GM12878 (cell line): ENCODE results near the gene PDZRN3. TPM values are rescaled to one million over a fixed set of nuclear protein-coding genes. Genes with fewer than 3 reads are reported as not detected.

ENCODE experiments used
- ATAC-seq: fragments of 200-7000 bp; cut with Tn5 transposase; 3 replicates; pipeline ENCODE4 v1.9.1; 2020; ENCODE audit warnings: mild to moderate bottlenecking, moderate library complexity
- BruUV-seq: library from RNA; stranded (reverse); fragments of 400-500 nt; replicated peaks from 2 replicates; lab custom pipeline; 2021; lab: Mats Ljungman, UMichigan
- CTCF ChIA-PET: fragments of 300-600 bp; sonication (Branson Sonifier 250); formaldehyde crosslinking; extraction: SDS; loops from one replicate; lab custom pipeline; 2021; ENCODE audit warnings: inconsistent platforms; lab: Yijun Ruan, JAX
- POLR2A ChIA-PET: fragments of 350-600 bp; formaldehyde crosslinking; extraction: SDS; loops from one replicate; lab custom pipeline; 2021; ENCODE audit warnings: inconsistent platforms; lab: Charles Lee
- RAD21 ChIA-PET: fragments of 300-600 bp; sonication (Branson Sonifier 250); formaldehyde crosslinking; loops from one replicate; lab custom pipeline; 2023; ENCODE audit warnings: antibody characterized with exemption; ENCODE audit not compliant: unreplicated experiment; lab: Charles Lee
- SMC1A ChIA-PET: fragments of 300-600 bp; sonication (Branson Sonifier 250); formaldehyde crosslinking; loops from one replicate; lab custom pipeline; 2023; ENCODE audit not compliant: unreplicated experiment, uncharacterized antibody; lab: Charles Lee
- DNase-seq: peaks from one replicate; pipeline ENCODE4 v3.0.0-alpha.2; 2011; ENCODE audit warnings: low read depth, low spot score
- FAIRE-seq: peaks from 3 replicates; lab custom pipeline; 2011; peaks lifted over from hg19 to GRCh38; lab: Jason Lieb, UNC
- H2AFZ ChIP-seq: 2 replicates; pipeline ENCODE4 v1.6.0; 2011; ENCODE audit warnings: low read depth, low read length, control low read depth; ENCODE audit not compliant: control insufficient read depth
- H3K27ac ChIP-seq: 2 replicates; pipeline ENCODE4 v1.5.1; 2011; ENCODE audit warnings: control low read depth; ENCODE audit not compliant: control insufficient read depth, insufficient read depth
- H3K27me3 ChIP-seq, 2 experiments: replicated peaks in 1 of 2; 2 replicates each; pipeline versions ENCODE4 v1.6.0 to v1.6.1; 2011; ENCODE audit warnings: low read length in 1 of 2; ENCODE audit not compliant: control insufficient read depth in 2 of 2, insufficient read depth in 2 of 2
- H3K36me3 ChIP-seq, 2 experiments: 2 replicates each; pipeline ENCODE4 v1.5.1; 2011; ENCODE audit warnings: low read length in 1 of 2; ENCODE audit not compliant: control insufficient read depth in 2 of 2, insufficient read depth in 2 of 2
- H3K4me1 ChIP-seq: 2 replicates; pipeline ENCODE4 v1.6.1; 2011; ENCODE audit warnings: mild to moderate bottlenecking, low read length, moderate library complexity, mixed read lengths; ENCODE audit not compliant: control insufficient read depth, insufficient read depth
- H3K4me2 ChIP-seq: 2 replicates; pipeline ENCODE4 v1.6.0; 2011; ENCODE audit warnings: control low read depth; ENCODE audit not compliant: control insufficient read depth, insufficient read depth
- H3K4me3 ChIP-seq: fragments of 200-600 bp; sonication (generic); 2 replicates; pipeline ENCODE4 v1.5.1; 2016
- H3K79me2 ChIP-seq: 2 replicates; pipeline ENCODE4 v1.6.0; 2011; ENCODE audit warnings: low read length; ENCODE audit not compliant: control insufficient read depth, insufficient read depth
- H3K9ac ChIP-seq: 2 replicates; pipeline ENCODE4 v1.8.0; 2011; ENCODE audit warnings: low read length, control low read depth, mixed read lengths; ENCODE audit not compliant: control insufficient read depth, insufficient read depth
- H3K9me3 ChIP-seq: replicated peaks from 3 replicates; pipeline ENCODE4 v1.5.1; 2011; ENCODE audit warnings: mild to moderate bottlenecking, low read length; ENCODE audit not compliant: control insufficient read depth, insufficient read depth
- H4K20me1 ChIP-seq: 2 replicates; pipeline ENCODE4 v1.6.0; 2011; ENCODE audit not compliant: control insufficient read depth, insufficient read depth
- HDAC2 ChIP-seq: fragments of 200-600 bp; sonication (generic); IDR thresholded peaks from 2 replicates; pipeline ENCODE4 v1.6.1; 2017
- IRF4 ChIP-seq: IDR thresholded peaks from 2 replicates; pipeline ENCODE4 v1.6.1; 2011; ENCODE audit warnings: low read depth, low read length
- KAT2A ChIP-seq: conservative IDR thresholded peaks from 2 replicates; pipeline ENCODE4 v1.6.1; 2011; ENCODE audit warnings: low read depth, low read length; ENCODE audit not compliant: control insufficient read depth
- SMAD1 ChIP-seq: fragments of 450-650 bp; IDR thresholded peaks from 2 replicates; pipeline ENCODE4 v1.6.1; 2018; ENCODE audit warnings: mild to moderate bottlenecking, low read depth; ENCODE audit not compliant: partially characterized antibody
- SMC3 ChIP-seq: IDR thresholded peaks from 2 replicates; pipeline ENCODE4 v1.6.1; 2011; ENCODE audit warnings: low read length, improper control_type of control experiment, borderline replicate concordance
- TCF12 ChIP-seq: IDR thresholded peaks from 2 replicates; pipeline ENCODE4 v1.6.1; 2011; ENCODE audit warnings: low read depth, mild to moderate bottlenecking, low read length
- USF1 ChIP-seq: IDR thresholded peaks from 2 replicates; pipeline ENCODE4 v1.6.1; 2011; ENCODE audit warnings: borderline replicate concordance, low read depth, mild to moderate bottlenecking, moderate library complexity, mixed read lengths, low read length; ENCODE audit not compliant: insufficient read depth; ENCODE audit errors: extremely low read length
- ZNF24 ChIP-seq: fragments of 450-650 bp; IDR thresholded peaks from 2 replicates; pipeline ENCODE4 v1.6.1; 2017; ENCODE audit warnings: antibody characterized with exemption, mild to moderate bottlenecking
- WGBS: methylation state at CpG from one replicate; pipeline ENCODE4 v1.1.6; 2016; ENCODE audit warnings: low lambda C conversion rate; ENCODE audit not compliant: insufficient replicate concordance, insufficient coverage; ENCODE audit errors: missing lambda C conversion rate; 5-methylcytosine and 5-hydroxymethylcytosine counted together
- in situ Hi-C: fragments of 300-500 bp; cut with MboI; formaldehyde crosslinking; loops from 9 replicates; pipeline ENCODE4 v1.14.3; 2018; ENCODE audit warnings: mixed read lengths
- intact Hi-C: fragments of 100-400 bp; cut with micrococcal nuclease; formaldehyde crosslinking; loops from one replicate; pipeline ENCODE4 v1.14.2; 2022; ENCODE audit not compliant: unreplicated experiment
- polyA plus RNA-seq, 11 experiments: library from polyadenylated mRNA; depleted of rRNA in 4 of 11; unstranded in 6 of 11; stranded (reverse) in 5 of 11; fragments of >200 nt; fragmentation: Nextera tagmentation in 4 of 11; fragmentation: Illumina TruSeq in 1 of 11; extraction: Ambion mirVana in 4 of 11; extraction: Trizol in 1 of 11; gene quantifications; 1 replicate in 1 of 11; 2 replicates in 10 of 11; pipeline versions ENCODE4 v1.2.1 to v1.2.3, GENCODE V29; 2011 to 2016; ENCODE audit warnings: inconsistent platforms in 2 of 11, missing spikeins in 2 of 11, low read depth in 1 of 11
- total RNA-seq, 4 experiments: library from RNA; depleted of rRNA in 3 of 4; stranded (reverse); fragments of >200 nt in 3 of 4; fragmentation: Illumina TruSeq in 1 of 4; extraction: Trizol in 1 of 4; gene quantifications; 2 replicates each; pipeline versions ENCODE4 v1.2.1 to v1.2.3, GENCODE V29; 2013 to 2021

The PDZRN3 gene
- total and polyA plus RNA-seq, 10 of the 15 experiments (the other 5 are each of a cell fraction or from before 2014, with no cell fraction given) = 0.07 to 0.37 (median 0.12) TPM; not detected in 6

- 59% methylated on average over 8 of the region's 8 CpGs for WGBS
- H3K79me2 ChIP-seq = no peaks in the 10 kb centered on the region
- H4K20me1 ChIP-seq = no peaks in the 10 kb centered on the region
- CTCF ChIA-PET = interaction anchor here (1.5 to 2.0 kb wide), 2 partner anchors 13 to 17 kb away, joined by 3 to 6 read pairs; no protein-coding TSS in a partner anchor
- no TSS peak for BruUV-seq
- peaks cover 2% of the 10 kb centered on the region for H3K4me1 ChIP-seq
- no peaks in the 10 kb centered on the region for H3K36me3 ChIP-seq
- H3K27me3 ChIP-seq = no peaks in the 10 kb centered on the region
- H3K4me3 ChIP-seq = no peak overlapping the region
- ATAC-seq (no peak), FAIRE-seq (no peak), DNase-seq (no peak)
- no peak overlapping the region for H3K27ac ChIP-seq
- H3K4me2 ChIP-seq = no peak overlapping the region
- RAD21 ChIA-PET = no interaction called here
- in situ Hi-C loops = no loop called here
- no peak overlapping the region; the same call in 1 of the 2 replicates for H2AFZ ChIP-seq
- H3K9me3 ChIP-seq = no peaks in the 10 kb centered on the region
- H3K9ac ChIP-seq = no peak overlapping the region
- POLR2A ChIA-PET = no interaction called here
- TF ChIP-seq ZNF24 (no peak), HDAC2 (no peak), SMC3 (no peak), IRF4 (no peak), KAT2A (no peak), SMAD1 (no peak), TCF12 (no peak)
- TF ChIP-seq, all 136 proteins: peak for 0
- intact Hi-C loops = loop anchor here (10.0 kb wide), 1 partner anchor 516 kb away; no protein-coding TSS in a partner anchor
- SMC1A ChIA-PET = interaction anchor here (1.1 kb wide), 1 partner anchor 11 kb away, joined by 4 read pairs; no protein-coding TSS in a partner anchor
Measured at GRCh38 chr3:73490453-73491286, 134.1 kb downstream of the PDZRN3 start.

GRCh38 chr3:73485877-73486330 is 138.8 kb downstream of the PDZRN3 start:
- Histone ChIP-seq H3K9me3 (no peaks in the 10 kb centered on the region), H3K27me3 (no peaks in the 10 kb centered on the region), H3K79me2 (no peaks in the 10 kb centered on the region), H3K36me3 (no peaks in the 10 kb centered on the region), H3K9ac (no peak overlapping the region), H3K4me3 (no peak overlapping the region)
- POLR2A ChIA-PET = no interaction called here
- SMC1A ChIA-PET = interaction anchor here (1.0 to 2.9 kb wide), 3 partner anchors 8 to 34 kb away, joined by 3 to 7 read pairs (median 4); no protein-coding TSS in a partner anchor
- no peak for FAIRE-seq
- TF ChIP-seq USF1 = no peak
- TF ChIP-seq, all 136 proteins: peak for 0
- Histone ChIP-seq H4K20me1 (no peaks in the 10 kb centered on the region), H2AFZ (no peak overlapping the region), H3K4me2 (no peak overlapping the region), H3K27ac (no peak overlapping the region), H3K4me1 (peaks cover 17% of the 10 kb centered on the region)
- WGBS = 86% methylated on average over 4 of the region's 4 CpGs
- DNase-seq = no peak
- in situ Hi-C loops = no loop called here
- intact Hi-C loops = no loop called here
- no peak for ATAC-seq
- CTCF ChIA-PET = interaction anchor here (1.0 to 4.3 kb wide), 4 partner anchors 11 to 385 kb away, joined by 3 to 43 read pairs (median 4); no protein-coding TSS in a partner anchor
- no TSS peak for BruUV-seq
- RAD21 ChIA-PET = no interaction called here
